HG03457 (cell line): Measurements from ENCODE around the gene MAP7.

Experiments used
- ATAC-seq: cut with Tn5 transposase; IDR thresholded peaks from one replicate; pipeline ENCODE4 v1.9.1; 2021; ENCODE audit warnings: moderate number of reproducible peaks; ENCODE audit not compliant: unreplicated experiment

MAP7 gene

DNA sequence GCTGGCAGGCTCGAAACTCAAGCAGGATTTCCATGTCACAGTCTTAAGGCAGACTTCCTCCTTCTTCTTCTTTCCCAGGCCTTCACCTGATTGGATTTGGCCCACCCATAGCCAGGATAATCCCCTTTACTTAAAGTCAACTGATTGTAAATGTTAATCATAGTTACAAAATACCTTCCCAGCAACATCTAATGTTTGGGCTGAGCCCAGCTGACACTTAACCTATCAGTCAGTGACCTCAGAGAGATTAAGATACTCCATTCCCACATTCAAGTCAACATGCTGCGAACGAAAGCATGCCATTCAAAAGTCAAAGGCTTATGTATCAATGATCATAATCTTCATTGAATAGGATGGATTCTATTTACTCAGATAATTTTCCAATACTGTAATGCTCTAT lies 16.0 kb downstream of the MAP7 start:
- no peak for ATAC-seq

DNA sequence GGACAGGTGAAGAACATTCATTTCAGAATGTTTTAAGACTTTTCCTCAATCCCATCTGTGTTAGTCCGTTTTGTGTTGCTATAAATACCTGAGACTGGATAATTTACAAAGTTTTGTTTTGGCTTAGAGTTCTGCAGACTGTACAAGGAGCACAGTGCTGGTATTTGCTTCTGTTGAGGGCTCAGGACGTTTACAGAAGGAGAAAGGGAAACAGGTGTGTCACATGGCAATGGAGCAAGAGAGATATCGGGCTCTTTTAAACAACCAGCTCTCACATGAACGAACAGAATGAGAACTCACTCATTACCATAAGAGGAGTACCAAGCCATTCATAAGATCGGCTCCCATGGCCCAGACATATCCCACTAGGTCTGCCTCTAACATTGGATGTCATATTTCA lies 16.7 kb downstream of the MAP7 start:
- ATAC-seq, result no peak

DNA sequence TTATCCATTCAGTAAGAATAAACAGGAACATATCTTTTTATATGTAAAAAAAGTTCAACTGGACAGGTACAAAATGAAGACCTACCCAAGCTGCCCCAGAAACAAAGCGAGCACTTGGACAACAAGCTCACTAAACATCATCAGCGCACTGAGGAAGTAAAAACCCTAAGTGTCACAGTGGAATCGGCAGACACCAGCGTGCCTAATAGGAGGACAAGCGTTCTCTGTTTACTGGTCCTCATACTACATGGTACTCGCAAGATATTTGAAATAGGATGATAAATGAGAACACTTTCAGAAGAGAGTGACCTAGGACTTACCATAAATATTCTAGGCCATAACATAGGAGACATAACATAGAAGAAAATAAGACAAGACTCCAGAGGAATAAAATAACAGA lies 18.2 kb downstream of the MAP7 start:
- ATAC-seq, result no peak

DNA sequence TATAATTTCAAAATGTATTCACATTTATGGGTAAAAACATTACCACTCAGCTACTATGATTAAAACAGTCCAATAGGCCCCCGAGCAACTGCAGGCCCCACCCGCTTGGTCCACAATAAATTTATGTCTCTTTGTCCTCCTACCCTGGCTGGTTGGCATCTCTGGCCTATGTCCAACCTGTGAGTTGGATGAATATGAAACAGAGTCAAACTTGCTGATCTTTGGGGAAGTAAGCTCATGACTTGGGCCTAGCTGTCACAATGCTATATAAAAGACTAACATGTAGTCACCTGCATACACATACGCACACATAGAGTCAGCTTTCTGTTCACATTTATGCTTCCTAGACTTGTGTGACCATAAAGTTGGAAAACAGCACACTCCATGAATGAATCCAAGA lies 20.5 kb downstream of the MAP7 start:
- ATAC-seq, result no peak

DNA sequence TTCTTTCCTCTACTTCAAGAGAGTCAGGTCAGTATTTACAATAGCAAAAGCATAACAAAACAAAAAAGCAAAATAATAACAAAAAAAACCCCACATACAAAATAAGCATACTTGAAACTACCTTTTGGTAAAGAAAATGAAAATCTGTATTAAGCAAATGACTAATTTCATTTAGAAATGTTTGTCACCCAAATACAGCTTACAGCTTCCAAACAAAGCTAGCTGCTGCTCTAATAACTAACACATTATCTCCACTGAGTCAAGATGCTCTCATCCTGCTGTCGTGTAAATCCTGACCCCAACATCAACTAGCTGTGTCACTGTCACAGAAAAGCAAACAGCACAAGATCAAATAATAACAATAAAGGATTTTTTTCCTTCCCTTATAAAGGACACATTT lies 21.7 kb downstream of the MAP7 start:
- no peak for ATAC-seq

DNA sequence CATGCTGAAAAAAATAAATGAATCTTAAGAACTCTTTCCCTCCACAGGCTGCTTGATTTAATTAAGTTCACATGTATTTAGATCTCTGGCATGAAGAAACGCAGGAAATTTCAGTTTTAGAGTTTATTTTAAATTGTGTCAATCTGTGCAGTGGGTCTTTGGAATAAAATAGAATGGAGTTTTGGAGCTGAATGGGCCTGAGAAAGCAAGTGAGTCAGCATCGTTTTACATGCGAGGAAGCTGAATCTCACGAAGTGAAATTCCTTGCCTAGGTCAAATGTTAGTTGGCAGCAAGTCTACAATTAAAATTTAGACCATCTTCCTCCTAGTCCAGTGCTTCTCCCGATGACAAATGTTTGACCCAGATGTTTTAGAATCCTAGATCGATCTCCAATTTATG lies 22.4 kb downstream of the MAP7 start:
- ATAC-seq, result no peak

DNA sequence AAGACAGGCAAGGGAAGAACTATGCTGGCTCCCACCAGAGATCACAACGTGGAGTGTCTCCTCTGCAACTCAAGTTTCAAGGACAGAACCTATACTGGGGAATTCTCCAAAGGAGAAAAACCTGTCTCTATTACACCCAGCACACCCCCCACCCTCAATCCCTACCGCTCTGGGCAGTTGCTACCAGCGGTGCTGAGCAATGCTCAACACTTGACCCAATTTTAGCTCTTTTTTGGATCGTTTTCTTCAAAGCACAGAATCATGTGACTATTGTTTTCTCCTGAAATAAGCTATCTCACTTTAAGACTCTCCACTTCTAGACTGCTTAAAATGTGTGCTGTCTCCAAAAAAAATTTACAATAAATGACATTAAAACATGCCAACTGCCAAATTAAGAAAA lies 23.3 kb downstream of the MAP7 start:
- no peak for ATAC-seq

DNA sequence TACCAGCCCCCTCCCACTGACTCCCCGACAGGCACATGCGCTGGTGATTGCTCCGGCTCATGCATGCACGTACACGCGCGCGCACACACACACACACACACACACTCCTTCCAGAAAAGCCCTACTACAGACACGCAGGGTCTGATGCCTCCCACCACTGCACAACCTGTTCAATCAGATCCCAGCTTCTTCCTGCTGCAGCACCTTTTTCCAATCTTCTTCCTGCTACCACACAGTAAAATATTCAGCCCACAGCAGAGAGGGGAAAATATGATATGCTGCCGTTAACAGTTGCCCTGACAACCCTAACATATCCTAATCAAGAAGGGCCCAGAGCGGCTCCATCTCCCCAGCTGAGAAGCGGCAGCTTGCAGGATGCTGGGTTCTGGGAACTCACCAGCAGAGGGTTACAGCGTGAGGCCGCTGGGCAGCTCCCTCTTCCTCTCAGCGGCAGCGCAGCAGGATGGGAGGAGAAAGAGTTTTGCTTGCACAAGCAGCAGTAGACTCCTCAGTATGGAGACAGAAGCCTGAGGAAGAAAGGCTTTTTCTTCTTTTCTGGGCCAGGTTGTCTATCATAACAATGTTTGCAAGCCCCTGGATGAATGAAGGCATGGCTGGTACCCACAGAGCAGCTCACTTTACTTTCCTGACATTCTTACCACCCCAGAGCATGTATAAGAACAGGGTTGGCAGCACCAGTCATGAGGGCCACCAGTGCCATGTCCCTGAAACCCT lies 23.9 kb downstream of the MAP7 start:
- no peak for ATAC-seq

DNA sequence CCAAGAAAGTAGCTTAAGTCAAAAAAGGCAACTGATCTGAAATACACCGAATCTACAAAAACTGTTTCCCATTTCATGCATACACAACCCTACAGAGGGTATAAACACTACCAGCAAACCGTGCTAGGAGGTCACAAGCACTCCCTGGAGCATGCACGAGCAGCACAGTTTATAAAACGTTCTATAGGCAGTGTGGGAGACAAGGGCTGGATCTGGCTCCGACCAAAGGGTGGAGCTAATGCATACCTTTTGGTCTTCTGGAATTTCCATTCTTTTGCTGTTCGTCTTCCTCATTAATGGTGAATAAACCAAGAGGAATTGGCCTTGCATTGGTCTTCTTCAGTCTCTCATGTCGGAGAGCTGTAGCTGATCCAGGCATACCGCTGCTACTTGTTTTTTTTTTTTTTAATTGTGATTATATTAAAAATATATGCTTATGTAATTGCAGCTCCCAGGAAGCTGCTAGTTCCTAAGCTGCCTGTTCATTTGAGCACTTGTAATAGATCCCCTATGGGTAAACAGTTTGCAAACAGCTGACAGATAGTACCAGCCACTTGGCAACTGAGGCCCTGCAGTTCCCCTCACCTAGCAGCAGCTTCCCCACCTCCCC lies 24.5 kb downstream of the MAP7 start:
- no peak for ATAC-seq

DNA sequence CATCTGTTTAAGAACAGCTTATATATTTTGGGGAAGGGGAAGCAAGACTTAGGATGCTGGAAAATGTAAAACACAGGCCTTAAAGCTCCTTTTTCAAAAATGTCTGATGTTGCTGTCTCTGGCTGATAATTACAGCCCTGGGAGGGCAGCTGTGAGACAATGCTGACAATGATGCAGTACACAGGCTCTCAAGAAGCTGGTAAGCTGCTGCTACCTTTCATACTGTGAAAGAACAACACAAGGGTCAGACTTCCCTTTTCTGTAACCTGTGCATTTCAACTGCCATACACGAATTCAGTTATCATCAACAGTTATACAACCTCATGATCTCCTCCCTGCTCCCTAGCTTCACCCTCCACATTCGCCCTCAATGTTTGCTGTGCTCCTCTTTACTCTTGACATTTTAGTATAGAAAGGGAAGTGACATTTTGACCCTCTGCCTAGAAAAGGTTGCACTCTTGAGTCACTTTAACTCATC lies 25.2 kb downstream of the MAP7 start:
- ATAC-seq, result no peak

DNA sequence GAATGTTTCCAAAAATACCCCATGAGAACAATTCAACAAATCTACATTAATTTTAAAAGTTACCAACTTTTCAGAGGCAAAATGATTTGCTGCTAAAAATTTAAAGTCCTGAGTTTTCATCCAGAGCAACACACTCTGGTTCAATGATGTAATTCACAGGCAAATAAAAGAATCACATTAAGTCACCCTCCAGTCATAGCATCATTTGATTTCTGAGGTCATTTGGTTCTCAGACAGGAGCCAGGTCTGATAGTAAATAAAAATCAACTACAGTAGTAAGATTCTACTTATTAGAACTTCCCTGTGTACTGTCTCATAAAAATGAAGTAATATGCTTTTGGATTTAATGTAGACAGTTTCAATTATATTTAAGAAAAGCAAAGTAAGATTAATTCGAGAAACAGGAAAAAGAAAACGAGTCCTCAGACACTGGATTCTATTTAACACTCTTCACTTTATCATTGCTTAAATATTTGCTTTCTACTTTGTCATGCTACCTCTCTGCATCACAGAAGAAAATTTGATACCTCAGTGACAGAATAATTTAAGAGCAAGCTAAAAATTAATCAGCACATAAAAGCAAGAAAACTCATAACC lies 25.8 kb downstream of the MAP7 start:
- ATAC-seq, result no peak

DNA sequence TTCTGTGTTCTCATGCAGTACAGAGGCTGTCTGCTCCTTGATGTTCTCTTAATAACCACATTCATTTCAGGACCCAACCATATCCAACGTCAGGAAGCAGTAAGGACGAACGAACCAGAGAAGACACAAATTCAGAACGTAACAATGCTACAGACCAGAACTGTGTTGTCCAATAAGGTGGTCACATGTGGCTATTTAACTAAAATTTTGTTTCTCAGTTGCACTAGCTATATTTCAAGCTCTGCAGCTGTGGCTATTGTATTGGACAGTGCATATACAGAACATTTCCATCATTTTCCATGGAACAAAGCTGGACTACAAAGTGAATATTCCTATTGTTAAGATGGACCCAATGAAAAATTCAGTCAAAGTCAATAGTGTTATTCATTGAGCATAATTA lies 27.0 kb downstream of the MAP7 start:
- no peak for ATAC-seq

DNA sequence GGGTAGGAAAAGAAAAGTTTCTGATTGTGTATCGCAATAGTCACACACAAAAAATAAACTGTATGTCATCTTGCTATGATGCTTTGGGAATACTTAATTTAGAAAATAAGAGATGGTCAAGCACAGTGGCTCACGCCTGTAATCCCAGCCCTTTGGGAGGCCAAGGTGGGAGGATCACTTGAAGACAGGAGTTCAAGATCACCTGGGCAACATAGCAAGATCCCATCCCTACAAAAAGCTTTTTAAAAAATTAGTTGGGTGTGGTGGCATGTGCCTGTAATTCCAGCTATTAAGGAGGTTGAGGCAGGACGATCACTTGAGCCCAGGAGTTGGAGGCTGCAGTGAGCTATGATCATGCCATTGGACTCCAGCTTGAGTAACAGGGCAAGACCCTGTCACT lies 27.6 kb downstream of the MAP7 start:
- ATAC-seq, result no peak

DNA sequence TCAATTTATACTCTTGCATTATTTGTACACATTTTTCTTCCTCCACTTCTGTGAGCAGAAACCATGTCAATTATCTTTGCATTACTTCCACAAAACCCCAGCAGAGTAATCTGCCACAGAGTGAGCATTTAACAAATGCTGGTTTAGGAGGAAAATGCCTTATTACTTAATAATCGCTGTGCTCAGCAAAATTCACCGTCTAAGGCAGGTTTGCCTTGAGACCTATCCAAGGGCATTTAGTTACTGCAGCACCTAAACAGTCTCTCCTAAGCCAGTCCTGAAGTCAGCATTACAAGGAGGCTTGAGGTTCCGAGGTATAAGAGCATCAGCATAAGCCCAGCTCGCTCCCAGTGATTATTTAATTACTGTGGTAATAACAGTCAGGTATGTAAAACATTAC lies 28.3 kb downstream of the MAP7 start:
- ATAC-seq, result no peak

DNA sequence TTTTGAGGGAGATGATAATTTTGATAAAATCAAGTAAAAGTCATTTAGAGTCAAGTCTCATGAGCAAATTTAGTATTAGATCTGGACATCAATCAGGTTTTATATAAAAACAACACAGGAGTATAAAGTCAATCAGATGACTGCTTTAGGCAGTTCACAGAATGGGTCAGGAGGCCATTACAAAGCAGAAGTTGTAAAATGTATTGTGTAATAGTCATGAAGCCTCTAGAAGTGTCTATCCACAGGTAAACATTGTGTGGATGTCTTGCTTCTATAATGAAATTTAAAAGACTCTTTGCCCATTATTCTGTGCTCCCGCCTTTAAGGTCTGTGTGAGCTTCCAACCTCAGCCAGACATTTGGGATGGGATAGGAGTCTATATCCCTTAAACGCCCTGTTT lies 28.8 kb downstream of the MAP7 start:
- no peak for ATAC-seq

DNA sequence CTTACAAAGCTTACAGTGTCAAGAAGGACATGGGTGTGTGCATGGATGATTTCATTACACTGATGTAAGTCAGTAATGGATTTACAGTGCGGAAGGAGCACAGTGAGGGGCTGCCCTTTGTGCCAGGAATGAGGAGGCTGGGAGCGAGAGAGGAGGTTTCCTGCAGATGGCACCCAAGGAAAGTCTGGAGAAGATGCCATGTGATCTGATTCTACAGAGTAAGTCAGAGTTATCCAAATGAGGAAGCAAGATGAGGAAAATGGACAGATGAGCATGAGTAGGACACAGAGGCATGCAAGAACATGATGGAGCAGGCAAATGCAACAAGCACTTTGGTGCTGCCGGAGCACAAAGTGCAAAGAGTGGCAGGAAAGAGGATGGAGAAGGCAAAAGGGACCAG lies 29.7 kb downstream of the MAP7 start:
- ATAC-seq, result no peak

DNA sequence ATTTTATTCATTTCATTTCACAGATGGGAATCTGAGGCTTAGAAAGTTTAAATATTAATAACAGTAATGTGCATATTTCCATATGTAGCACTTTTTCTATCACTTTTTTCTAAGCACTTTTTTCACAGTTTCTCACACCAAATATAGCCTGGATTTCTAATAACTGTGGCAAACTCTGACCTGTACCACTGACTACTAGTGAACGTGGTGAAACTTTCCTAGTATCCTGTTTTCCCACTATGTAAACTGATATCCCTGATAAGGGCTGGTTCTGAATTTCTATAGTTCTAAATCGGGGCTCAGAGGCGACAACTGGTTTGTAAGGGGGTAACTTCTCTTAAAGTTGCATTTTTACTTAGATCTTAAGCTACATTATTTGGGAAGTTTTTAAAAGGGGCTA lies 32.6 kb downstream of the MAP7 start:
- ATAC-seq, result no peak

DNA sequence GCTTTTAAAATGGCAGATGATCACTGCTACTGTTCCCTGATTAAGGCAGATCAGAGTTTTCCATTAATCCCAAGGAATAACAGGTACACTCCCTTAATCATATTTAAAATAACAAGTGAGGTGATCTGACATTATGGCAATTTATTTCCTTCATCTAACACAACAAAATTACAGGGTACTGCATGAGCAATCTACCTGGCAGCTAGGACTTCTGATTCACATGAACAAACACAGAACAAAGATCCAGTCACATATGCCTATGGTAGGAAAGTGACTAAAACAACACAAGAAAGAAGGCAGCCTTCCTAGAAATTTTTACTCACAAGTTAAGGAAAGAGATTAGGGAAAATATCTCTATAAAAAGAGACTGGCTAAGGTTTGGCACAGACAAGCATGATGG lies 33.2 kb downstream of the MAP7 start:
- no peak for ATAC-seq

DNA sequence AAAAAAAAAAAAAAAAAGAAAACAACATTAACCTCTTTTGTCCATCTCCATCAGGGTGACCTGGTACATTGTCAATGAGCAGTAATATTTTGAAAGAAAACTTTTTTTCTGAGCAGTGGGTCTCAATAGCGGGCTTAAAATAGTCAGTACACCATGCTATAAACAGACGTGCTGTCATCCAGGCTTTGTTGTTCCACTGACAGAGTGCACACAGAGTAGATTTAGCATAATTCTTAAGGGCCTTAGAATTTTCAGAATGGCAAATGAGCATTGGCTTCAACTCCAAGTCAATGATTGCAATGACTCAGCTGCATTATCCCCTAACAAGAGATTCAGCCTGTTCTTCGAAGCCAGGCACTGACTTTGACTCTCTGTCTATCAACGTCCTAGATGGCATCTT lies 35.6 kb downstream of the MAP7 start:
- no peak for ATAC-seq

DNA sequence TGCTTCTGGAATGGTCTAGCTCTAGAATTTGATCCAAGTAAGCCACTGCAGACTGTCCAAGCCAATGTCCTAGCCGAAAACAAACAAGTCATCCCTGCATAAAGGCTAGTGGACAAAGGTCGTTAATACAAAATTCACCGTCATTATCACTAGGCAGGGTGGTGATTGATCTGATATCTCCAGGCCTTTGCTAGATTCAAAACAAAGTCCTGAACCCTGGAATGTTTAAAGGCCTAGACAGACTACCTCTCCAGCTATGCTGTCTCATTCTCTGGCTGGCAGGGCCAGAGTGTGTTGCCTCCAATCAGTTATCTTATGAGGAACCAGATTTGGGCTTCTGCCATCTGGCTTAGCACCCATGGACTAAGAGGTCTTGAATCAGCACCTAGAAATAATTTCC lies 38.3 kb downstream of the MAP7 start:
- no peak for ATAC-seq

DNA sequence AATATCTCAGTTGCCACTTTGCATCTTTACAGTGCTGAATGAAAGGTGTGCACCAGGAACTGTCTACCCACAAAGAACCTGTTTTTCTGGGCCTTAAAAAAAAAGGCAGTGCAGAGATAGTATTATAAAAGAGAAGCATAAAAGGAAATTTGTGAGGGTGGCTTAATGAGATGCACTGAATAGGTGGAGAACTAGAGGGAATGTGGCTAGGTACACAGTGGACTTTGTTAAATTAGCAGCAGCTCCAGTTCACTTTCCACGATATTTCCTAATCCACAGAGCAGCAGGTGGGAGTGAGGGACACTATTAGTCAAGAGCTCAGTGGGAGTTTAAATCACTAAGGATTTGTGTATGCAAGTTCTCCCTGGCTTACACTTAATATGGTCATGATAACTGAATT lies 38.8 kb downstream of the MAP7 start:
- no peak for ATAC-seq

DNA sequence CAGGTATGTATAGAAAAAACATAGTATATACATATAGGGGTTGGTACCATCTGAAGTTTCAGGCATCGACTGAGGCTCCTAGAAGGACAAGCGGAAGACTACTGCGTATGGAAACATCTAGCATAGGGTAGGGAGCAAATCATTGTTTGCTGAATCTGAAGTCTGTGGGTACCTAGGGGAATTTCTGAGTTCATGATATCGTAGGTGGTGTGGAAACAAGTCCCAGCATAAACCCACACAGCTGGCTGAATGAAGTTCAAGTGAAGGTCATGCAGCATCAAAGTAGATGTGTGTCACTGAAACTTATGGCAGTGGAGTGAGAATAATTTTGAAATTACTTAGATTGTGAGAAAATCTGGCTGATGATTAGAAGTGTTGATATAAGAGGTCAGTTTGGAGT lies 39.4 kb downstream of the MAP7 start:
- ATAC-seq, result no peak

DNA sequence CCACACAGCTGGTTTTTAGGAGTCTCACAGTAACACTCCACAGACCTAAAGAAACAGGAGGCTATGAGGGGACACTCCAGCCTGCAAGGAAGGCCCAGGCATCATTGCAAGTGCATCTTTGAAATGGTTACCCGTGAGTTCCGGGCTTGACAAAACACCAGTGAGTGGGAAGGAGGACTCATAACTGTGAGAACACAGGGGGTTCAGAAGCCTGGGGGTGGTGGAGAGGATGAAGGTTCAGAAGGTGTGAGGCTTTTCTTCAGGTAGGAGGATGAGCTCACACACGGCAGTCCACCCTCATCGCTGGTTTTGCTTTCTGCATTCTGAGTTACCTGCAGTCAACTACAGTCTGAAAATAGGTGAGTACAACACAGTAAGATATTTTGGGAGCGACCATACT lies 39.9 kb downstream of the MAP7 start:
- no peak for ATAC-seq
